Fibroblast of skin of left quadriceps (primary cell): ENCODE data around the gene OBP2A.
"Not testable (repeated sequence)": the region's sequence is repeated elsewhere in the genome, so short reads cannot be mapped to it uniquely, and the experiment has no call there.

ENCODE experiments used
- DNase-seq, 2 experiments: peaks; one replicate each; pipeline ENCODE4 v3.0.0-alpha.2; 2013; ENCODE audit warnings: low read depth in 2 of 2

OBP2A gene

DNA sequence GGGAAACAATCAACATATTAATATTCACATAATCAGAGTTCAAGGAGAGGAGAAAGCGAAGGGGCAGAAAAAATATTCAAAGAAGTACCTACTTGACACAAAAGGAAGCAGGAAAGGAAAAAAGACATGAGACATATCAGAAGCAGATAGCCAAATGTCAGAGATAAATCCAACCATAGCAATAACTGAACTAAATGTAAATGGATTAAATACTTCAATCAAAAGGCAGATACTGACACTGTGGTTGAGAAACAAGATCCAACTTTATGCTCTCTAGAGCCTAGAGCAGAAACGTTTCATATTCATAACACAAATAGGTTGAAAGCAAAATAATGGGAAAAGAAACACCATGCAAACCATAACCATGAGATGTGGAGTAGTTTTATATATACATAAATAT lies 36.5 kb upstream of the OBP2A start:
- DNase-seq, result no peak

DNA sequence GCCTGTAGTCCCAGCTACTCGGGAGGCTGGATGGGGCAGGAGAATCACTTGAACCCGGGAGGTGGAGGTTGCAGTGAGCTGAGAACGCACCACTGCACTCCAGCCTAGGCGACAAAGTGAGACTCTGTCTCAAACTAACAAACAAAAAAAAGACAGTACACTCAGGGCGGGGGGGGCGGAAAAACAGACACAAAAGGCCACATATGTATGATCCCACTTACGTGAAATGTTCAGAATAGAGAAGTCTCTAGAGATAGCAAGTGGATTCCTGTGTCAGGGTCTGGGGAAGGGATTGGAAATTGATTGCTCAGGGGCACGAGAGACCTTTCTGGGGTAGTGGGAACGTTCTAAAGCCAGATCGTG lies 33.7 kb upstream of the OBP2A start:
- DNase-seq, result no peak

DNA sequence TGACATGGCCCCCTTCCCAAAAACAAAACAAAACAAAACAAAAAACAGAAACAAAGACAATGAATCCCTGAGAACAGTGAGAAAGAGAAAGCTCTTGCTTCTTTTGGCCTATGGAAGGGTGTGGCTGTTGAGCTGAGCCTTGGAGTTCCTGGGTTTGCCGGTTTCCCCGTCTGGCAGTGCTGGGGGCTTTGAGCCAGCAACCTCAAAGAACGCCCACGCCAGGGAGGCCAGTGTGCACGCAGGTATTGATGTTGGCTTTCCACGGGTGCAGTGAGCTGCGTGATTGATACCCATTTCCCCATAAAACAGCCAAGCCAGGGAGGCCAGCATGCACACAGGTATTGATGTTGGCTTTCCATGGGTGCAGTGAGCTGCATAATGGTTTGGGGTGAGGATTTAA lies 33.0 kb upstream of the OBP2A start:
- no peak for DNase-seq

DNA sequence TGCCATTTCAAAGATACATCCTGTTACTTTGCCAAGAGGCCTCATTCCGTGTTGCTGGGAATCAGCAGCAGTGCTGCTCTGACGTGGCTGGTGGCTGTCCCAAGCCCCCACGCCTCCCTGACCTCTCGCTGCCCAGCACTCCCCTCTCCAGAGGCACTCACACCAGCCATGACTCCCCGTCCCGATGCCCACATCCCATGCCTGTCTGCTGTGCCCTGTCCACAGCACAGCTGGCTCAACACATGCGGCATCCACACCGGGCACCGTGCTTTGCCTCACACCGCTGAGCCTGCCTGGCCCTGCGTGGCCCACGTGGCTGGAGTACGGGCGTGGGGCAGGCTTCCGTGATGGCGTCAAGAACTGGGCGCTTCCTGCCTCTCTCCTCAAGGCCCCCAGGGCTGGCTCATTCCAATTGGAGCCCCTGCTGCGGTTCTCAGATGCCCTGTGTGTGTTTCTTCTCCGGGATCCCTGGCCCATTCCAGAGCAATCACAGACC lies 32.5 kb upstream of the OBP2A start:
- no peak for DNase-seq

DNA sequence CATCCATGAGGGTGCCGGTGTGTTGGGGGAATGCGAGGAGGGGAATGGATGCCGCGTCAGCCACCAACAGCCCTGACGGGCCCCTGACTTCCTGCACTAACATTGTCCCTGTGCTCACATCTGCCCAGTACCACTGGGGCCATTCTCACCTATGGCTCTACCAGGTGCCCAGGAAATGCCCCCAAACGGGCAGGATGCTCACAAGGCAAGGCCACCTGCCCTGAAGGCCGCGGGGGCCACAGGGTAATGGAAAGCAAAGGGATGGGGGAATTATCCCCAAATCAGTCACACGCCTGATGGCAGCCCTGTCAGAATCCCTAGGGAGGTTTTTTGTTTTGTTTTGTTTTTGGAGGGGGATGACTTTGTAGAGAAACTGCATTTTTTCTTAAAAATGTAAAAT lies 32.0 kb upstream of the OBP2A start:
- not testable (repeated sequence) for DNase-seq

DNA sequence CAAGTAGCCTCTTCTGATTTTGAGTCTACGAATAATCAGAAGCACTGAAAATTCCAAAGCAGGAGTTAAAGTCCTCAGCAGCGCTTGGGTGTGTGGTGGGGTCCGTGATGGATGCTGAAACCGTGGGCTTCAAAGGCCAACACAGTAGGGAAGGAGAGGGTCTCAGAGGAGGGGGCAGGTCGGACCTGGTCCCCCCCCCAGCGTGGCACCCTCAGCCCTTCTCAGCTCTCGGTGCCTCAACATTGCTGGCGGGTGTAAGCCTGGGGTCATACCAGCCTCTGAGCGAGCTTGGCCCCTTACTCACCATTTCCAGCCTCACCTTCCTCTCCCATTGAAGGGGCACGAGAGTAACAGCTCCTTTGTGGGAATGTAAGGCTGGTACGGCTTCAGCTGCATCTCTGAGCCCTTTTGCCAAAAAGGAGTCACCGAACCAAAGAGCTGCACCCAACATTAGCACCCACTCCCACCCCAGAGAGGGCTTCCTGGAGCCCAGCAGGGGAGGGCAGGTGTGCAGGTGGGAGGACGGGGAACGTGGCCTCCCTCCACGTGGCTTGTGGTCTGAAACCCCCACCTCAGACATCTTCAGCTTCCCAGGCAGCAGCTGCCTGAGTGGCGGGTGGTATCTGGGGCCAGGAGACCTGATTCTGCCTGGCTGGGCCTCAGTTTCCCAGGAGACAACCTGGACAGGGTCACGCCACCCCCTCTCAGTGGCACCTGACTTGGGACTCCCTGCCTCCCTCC lies 31.4 kb upstream of the OBP2A start:
- no peak for DNase-seq

DNA sequence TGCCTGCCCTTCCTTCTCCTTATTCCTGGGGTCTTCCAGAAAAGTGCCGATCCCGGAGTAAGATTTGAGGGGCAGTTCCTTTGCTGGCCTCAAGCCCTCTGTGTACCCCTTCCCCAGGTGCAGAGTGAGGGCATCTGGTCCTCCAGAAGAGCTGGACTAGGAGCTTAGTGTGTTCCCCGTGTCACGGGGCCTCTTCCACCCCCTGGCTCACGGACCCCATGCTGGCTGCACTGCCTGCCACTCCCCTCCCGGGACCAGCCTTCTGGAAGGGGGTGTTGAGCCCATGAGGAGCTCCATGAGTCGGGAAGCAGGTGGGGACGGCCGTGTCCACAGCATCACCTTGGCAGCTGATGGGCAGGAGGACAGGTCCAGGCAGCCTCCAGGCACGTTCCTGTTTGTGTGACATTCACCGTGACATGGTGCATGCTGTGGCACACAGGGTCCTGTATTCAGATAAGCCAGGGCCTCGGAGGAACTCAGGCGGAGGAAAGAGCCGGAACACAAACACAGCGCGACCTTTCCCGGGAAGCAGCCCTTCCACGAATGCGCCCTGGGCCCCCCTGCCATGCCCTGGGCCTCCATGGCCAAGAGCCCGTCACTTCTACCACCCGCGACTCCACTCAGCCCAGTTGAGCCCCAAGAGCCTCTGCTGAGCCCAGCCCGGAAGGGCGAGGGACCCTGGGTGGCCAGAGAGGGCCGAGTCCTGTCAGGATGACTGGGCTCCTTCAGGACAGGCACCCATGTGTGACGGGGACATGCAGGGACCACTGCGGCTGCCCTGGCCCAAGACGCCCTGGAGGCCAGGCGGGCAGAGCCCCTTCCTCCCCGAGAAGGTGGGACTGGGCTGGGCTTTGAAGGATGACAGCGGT lies 30.6 kb upstream of the OBP2A start:
- no peak for DNase-seq

DNA sequence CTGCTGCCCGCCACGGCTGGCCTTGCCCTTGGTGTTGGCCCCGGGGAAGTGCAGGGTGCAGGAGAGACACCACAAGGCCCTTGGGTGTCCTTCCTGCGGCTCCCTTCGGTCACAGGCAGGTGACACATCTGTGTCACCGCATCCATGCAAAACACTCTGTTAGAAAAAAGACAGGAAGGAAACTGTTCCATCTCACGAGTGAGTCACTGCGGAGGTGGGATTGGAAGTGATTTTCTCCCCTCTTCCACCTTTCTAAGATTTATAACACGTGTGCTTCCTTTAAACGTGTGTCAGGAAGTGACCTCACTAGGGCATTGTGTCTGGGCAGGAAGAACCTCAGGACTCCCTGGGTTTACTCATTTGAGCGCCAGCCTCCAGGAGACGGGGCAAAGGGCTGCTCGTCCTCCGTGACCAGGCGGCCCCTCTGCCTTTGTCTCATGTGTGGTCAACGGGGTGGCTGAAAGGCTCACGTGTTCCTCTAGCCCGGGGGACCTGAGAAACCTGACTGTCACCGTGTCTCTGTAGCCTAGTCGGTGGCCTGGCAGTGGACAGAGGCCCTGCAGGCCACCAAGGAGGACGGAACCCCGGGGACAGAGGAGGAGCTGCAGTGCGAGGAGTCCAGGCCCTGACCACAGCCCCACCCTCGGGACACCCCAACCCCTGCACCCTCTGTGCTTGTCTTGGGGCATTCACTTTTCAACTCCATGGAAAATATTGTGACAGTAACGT lies 29.6 kb upstream of the OBP2A start:
- DNase-seq, result no peak

DNA sequence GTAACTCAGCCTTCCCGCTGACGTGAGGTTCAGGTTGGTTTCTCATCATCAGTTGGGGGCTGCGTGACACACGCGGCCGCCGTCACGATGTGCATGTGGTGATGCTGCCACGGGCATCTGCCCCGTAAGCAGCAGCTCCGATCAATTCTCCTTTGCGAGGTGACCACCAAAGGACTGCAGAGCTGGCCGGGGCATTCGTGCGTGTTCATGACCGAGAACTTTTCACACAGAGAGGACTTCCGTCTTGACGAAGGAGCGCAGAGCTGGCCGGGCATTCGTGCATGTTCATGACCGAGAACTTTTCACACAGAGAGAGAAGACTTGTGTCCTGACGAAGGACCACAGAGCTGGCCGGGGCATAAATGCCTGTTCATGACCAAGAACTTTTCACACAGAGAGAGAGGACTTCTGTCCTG lies 28.5 kb upstream of the OBP2A start:
- DNase-seq, result no peak

DNA sequence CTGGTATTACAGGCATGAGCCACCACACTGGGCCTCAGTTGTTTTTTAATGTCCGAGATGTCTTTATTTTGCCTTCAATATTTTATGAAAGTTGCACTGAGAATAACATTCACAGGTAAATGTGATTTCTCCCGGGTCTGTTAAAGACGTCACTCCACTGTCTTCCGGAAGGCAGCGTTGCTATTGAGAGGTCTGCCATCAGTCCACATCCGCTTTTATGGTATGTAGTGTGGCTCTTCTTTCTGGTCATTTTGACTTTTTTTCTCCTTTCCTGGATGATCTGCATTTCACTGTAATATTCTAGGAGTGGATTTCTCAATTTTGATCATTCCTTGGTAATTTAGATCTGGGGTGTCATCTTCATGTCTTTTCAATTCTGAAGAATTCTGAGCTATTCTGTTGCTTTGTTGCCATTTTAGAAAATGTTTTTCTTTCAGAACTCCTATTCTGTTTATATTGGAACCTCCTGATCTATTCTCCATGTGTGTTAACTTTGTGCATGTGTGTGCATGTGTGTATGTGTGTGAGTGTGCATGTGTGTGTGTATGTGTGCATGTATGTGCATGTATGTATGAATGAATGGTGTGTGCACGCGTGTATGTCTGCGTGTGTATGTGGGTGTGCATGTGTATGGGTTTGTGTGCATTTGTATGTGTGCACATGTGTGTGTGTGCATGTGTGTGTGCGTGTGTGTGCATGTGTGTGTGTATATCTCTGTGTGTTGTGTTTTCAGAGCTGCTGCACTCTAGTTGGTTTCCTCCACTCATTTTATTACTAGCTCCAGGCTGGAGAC lies 26.6 kb upstream of the OBP2A start:
- DNase-seq, result no peak

DNA sequence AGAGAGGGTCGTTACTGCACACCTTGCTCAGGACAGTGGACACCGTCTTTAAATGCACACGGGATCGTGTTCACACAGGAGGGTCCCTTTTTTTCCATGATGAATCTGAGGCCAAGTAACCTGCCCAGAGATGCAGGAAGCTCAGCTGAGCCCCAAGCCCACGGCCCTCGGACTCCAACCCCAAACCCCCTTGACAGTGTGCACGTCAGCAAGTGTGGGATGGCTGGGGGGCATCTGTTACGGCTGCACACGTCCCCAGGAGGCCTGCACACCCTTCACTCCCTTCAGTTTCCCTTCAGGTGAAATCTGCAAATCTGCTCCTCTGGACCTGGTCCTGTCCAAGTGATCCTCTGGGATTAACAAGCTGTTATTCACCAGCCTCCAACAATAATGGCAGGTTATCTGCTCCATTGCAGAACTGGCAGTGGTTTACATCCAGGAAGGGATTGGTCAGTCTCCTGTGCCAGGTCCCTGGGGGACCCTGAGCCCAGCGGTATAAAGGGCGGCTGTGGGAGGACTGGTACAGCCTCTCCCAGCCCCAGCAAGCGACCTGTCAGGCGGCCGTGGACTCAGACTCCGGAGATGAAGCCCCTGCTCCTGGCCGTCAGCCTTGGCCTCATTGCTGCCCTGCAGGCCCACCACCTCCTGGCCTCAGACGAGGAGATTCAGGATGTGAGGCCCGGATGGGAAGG lies 24.9 kb upstream of the OBP2A start, which contains the start of gene LCN1:
Gene LCN1, plus strand, starts transcription at position 525 of the 692 bp plus-strand sequence. Its CDS starts 58 bp downstream, at position 583.
- no peak for DNase-seq

DNA sequence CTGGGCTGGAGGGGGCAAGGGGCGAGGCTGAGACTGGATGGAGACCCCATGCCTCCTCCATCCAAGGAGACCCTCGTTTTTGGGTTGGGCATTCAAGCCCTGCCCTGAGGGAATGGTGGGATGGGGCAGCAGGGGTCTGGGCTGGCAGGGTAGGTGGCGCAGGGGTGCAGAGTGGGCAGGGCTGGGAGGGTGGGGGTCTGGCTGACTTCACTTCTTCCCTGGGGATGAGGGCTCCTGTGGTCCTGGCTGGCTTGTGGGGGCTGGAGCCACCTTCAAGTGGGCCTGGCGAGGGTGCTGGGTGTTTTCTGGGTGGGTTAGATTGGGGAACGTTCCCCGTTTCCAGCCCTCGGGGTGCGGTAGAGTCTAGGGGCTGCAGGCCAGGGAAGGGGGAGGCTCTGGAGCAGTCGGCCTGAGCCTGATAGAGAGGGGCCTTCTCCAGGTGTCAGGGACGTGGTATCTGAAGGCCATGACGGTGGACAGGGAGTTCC lies 24.3 kb upstream of the OBP2A start:
- no peak for DNase-seq

DNA sequence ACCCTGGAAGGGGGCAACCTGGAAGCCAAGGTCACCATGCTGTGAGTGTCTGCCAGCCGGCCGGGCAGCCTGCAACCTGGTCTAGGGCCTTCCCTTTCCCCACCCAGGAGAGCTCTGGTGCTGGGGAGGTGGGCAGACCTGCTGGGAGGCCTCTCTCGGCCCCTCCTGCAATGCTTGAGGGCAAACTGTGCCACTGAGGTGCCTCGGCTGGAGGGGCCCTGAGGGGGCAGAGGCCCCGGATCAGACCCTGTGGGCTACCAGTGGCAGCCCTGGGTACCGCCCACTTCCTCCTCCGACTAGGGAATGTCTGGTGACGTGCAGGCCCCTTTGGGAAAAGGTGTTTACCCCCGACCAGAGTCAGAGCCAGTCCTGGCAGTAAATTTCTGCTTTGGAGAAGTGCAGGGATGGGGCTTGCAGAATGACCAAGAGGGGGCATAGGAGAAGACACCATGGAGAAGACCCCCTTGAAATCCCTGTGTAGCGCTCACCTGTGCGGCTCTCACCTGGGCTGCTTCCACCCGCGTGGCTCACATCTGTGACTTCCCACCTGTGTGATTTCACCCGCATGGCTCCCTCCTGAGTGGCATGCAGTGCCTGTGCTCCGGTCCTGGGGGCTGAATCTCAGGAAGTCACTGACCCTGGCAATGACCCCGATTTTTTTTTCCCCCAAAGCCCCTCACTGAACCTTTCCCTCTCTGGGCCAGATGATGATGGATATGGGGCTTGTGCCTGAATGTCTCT lies 23.6 kb upstream of the OBP2A start:
- DNase-seq, result no peak

DNA sequence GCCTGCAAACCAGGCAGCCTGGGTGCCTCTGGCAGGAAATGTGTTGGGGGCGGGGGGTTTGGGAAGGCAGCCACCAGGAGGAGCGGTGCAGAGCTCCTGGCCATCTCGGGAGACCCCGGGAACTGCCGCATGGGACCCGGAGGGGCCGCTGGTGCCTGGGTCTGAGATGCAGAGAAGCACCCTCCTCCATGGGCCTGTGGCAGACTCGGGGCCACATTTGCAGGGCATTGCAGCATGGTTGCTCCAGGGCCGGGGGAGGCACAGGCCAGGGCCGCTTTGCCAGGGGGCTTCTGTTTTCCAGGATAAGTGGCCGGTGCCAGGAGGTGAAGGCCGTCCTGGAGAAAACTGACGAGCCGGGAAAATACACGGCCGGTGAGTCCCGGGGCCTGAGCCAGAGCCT lies 23.0 kb upstream of the OBP2A start:
- no peak for DNase-seq

DNA sequence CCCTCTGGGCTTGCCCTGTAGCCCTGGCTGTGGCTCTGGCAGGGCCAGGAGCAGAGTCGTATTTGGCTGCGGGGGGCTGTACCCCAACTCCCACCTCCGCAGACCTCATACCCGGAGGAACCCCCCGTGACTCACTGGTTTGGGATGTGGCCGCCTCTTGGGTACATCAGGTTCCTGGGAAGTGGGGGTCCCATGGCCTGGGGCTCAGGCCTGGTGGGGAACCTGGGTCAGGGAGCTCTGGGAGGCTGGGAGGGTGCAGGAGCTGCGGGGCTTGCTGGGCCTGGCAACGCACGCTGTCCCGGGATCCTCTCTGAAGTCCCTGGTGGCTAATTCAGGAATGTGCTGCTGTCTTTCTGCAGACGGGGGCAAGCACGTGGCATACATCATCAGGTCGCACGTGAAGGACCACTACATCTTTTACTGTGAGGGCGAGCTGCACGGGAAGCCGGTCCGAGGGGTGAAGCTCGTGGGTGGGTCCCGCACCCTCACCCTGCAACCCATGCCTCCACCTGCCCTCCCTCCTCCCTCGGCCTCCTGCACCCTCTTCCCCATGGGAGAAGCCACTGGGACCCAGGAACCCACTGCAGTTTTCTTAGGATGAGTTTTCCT lies 22.3 kb upstream of the OBP2A start:
- DNase-seq, result no peak

DNA sequence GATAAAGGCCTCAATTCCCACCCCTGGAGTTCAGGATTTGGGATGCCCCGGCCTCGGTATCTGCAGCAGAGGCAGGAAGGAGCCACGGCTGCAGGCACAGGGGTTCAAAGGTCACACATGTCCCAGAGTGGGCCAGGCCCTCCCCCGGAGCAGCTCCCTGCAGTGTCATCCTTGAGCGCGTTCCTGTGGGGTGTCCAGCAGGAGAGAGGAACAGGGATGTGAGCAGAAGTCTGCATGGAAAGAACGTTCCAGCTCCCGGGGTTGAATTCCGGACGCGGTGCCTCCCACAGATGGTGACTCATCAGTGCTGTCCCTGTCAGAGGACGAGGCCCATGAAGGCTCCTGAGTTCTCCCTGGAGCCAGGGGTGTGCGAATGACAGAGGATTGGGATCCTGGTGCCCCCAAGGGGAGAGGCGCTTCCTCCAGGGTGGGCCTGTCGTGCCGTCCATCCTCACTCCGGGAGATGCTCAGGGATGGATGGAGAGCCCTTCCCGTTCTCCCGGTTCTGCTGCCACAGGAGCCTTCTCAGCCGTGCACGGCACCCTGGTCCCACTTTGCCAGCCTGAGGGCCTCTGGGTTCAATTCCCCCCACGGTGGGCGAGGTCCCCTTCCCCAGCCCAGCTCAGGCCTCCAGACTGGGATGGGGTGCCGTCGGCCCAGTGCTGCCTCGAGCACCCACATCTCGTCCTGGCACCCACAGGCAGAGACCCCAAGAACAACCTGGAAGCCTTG lies 21.6 kb upstream of the OBP2A start:
- no peak for DNase-seq

DNA sequence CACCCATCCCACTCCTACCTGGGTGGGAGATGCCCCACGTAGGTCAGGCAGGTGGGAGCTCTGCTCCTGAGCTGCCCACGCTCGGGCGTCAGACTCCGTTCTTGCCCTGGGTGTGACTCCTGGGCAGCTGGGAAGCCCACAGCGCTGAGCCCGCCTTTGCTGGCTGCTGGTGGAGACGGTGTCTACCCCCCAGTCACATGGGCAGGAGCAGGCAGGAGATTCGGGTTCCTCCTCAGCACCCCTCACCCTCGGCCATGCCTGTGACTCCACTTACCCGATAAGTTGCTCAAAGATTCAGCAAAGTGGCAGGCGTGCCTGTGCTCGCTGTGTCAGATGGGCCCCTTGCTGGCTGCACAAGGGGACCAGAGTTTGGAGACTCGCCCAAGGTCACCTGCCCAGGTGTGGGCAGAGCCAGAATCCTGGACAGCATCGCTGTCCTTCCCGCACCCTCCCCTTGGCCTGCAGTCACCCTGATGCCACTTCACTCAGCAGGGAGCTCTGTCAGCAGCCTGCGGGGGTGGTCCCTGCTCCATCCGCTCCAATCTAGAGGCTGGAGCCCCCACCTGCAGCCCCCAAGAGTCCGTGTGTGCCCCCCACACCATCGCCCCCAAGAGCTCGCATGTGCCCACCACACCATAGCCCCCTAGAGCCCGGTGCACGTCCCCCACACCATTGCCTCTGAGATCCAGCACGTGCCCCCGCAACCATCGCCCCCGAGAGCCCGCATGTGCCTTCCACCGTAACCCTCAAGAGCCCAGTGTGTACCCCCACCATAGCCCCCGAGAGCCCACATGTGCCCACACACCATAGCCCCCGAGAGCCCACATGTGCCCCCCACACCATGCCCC lies 20.5 kb upstream of the OBP2A start:
- DNase-seq, result no peak
